Body of pancreas (tissue), 4 donors: ENCODE results near the gene FXR1.

Experiments used
- CTCF ChIP-seq, 7 experiments: fragments of 450-650 bp in 4 of 7; fragments of 200-600 bp in 3 of 7; sonication (generic) in 3 of 7; IDR thresholded peaks; one replicate each; pipeline ENCODE4 v1.5.1; 2016 to 2019; ENCODE audit warnings: antibody characterized with exemption in 7 of 7
- POLR2A ChIP-seq, 3 donors: fragments of 450-650 bp; IDR thresholded peaks; one replicate each; pipeline ENCODE4 v1.6.1; 2016; ENCODE audit warnings: antibody characterized with exemption in 3 of 3, mild to moderate bottlenecking in 2 of 3

DNA sequence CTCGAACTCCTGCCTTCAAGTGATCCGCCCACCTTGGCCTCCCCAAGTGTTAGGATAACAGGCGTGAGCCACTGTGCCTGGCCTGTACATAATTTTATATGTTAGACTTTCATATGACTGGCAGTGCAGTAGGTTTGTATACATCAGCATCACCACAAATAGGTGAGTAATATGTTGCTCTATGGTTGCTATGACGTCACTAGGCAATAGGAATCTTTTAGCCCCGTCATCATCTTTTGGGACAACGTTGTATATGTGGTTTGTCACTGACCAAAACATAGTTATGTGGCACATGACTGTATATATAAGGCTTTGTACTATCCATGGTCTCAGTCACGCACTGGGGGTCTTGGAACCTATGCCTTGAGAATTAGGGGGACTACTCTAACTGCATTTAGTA, 94.1 kb downstream of the FXR1 start:
- TF ChIP-seq CTCF (IDR thresholded peaks at IDR 0.05) (no peak), POLR2A (IDR thresholded peaks at IDR 0.05) (no peak)
